ENCODE data around the gene ENTPD7.

DNA sequence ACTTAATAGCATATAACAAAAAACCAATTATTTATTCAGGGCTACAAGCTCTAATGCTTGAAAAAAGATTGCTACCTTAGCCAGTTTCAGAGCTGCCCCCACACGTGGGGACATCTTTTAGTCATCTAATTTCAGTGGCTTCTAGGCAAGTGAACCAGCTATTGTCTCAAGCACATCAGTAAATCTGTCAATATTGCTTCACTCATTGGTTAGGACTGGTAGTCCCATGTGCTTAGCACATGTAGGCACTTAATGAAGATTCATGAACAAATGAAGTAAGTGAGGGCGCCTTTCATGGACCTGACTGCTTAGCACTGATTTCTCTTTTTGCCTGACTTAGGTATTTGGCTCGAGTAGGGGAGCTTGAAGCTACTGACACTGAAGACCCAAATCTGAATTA, 19.6 kb downstream of the ENTPD7 start:
- TF ChIP-seq POLR2AphosphoS5 (IDR thresholded peaks at IDR 0.05) = no peak
- TF ChIP-seq, protein P1, sequence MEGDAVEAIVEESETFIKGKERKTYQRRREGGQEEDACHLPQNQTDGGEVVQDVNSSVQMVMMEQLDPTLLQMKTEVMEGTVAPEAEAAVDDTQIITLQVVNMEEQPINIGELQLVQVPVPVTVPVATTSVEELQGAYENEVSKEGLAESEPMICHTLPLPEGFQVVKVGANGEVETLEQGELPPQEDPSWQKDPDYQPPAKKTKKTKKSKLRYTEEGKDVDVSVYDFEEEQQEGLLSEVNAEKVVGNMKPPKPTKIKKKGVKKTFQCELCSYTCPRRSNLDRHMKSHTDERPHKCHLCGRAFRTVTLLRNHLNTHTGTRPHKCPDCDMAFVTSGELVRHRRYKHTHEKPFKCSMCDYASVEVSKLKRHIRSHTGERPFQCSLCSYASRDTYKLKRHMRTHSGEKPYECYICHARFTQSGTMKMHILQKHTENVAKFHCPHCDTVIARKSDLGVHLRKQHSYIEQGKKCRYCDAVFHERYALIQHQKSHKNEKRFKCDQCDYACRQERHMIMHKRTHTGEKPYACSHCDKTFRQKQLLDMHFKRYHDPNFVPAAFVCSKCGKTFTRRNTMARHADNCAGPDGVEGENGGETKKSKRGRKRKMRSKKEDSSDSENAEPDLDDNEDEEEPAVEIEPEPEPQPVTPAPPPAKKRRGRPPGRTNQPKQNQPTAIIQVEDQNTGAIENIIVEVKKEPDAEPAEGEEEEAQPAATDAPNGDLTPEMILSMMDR (IDR thresholded peaks at IDR 0.05) = no peak

Measured in sigmoid colon (tissue), 4 donors.